DMS114 treated with DMSO at 0.1 percent for 48 hours (cell line): ENCODE results near the gene ATAT1.
"Not testable (repeated sequence)": the region's sequence is repeated elsewhere in the genome, so short reads cannot be mapped to it uniquely, and the experiment has no call there.

Experiments
- DNase-seq: peaks from one replicate; lab custom pipeline; 2025; ENCODE audit not compliant: unreplicated experiment; lab: John Stamatoyannopoulos, UW

Gene ATAT1

DNA sequence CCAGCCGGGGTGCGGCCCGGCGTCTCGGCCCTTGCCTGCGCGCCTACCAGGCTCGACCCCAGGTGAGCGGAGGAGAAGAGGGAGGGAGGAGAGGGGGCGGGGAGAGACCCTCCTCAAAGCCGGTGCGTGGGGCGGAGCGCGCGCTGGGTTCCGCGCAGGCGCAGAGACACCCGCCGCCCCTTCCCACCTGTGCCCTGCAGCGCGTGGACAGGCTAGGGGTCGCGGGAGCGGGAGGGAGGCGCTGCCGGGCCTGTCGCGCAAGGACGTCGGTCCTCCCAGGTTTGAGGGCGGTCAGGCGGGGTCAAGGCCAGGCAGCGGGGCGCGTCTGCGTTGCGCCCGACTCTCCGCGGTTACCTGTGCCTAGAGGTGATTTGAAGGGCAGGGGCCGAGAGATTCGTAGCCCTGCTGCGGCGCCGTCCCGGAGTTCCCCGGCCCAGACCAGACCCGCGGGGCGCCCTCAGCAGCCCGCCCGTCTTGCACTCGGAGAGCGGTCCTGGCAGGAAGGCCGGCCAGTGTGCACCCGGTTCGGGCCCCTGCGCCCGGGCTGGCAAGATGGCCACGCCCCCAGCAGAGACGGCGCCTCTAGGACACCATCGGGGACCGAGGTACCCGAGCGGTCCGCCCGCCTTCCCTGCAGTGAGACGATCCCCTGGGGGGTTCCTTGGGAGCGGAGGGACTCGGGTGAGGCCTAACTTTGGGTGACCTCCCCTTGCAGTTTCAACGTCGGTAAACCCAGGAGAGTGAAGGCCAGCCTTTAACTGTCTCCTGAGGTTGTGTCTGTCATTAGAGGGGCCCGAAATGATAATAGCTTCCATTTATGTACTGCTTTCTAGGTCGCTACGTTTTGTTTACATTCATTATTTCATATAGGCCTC lies 20.8 kb downstream of the ATAT1 start:
- peak; percentile 28 for DNase-seq

DNA sequence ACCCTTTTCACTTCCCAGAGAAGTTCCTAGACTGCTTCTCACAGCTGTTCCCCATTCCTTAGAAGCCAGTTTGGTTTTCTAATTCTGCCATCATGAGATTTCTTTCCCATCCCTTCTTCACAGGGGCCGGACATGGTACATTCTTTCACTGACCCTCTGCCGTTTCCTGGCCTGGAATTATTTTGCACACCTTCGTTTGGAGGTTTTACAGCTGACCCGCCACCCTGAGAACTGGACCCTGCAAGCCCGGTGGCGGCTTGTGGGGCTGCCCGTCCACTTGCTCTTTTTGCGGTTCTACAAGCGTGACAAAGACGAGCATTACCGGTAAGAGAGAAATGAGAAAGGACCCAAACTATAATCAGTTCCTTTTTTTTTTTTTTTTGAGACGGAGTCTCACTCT lies 24.5 kb downstream of the ATAT1 start:
- no peak for DNase-seq

DNA sequence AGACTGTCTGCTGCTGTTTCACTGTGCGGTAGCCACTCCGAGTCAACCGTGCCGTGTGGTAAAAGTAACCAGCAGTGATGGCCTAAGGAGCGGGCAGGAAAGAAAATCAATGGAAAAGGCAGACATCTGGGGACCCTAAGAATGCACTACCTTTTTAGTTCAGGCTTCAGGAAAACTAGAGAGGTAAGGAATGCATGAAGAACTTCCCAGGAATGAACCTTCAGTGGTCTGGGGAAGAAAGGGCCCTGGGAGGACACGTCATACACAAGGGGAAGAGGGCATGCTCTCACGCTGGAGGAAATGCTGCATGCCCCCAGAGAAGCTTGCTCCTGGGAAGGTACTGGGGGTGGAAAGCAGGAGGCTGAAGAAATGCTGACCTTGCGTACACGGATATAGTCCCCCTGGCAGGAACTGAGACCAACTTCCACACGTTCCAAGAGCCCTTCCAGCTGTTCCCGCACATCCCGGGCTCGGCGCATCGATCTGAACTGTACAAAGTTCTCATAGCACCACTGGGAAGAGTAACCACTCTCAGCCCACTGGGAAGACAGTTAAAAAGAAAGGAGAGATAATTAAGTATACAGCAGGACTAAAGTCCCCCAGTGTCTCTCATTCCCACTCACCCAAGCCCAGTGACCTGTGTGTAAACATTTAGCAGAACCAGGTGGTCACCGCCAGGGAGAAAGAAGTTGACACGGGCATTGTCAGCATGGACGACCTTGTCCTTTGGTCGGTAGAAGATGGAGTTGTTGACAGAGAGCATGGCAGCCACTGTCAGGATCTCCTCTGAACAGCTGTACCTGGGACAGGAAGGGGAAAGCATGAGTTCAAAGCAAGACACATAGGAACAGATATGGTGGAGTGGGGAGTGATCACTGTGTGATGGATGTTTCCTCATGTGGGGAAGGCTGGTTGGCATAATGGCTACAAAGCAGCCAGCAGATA lies 28.4 kb downstream of the ATAT1 start:
- DNase-seq: no peak

GRCh38 chr6:30655743-30656094 lies 29.0 kb downstream of the ATAT1 start:
- no peak for DNase-seq

DNA sequence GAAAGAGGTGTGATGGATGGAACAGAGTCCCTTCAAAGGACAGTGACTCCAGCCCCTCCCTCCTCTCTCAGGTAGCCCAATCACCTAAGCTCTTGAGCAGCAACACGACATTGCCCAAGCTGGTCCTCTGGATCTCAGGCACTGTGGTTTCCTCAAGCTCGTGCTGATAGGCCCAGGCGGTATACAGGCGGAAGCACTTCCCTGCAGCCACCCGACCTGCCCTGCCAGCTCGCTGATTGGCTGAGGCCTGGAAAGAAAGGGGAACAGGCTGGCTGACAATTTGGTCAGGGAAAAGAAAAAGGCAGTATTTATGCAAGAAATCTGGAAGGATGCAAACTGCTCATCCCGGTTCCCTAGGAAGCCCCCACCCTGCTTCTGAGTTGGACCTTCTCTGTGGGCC lies 29.8 kb downstream of the ATAT1 start:
- no peak for DNase-seq

GRCh38 chr6:30657454-30657853 lies 30.8 kb downstream of the ATAT1 start:
- no peak for DNase-seq

GRCh38 chr6:30657922-30658321 lies 31.2 kb downstream of the ATAT1 start:
- DNase-seq: not testable (repeated sequence)

GRCh38 chr6:30664994-30665767 lies 38.5 kb downstream of the ATAT1 start:
- no peak for DNase-seq

GRCh38 chr6:30666300-30666699 lies 39.6 kb downstream of the ATAT1 start:
- DNase-seq: not testable (repeated sequence)

DNA sequence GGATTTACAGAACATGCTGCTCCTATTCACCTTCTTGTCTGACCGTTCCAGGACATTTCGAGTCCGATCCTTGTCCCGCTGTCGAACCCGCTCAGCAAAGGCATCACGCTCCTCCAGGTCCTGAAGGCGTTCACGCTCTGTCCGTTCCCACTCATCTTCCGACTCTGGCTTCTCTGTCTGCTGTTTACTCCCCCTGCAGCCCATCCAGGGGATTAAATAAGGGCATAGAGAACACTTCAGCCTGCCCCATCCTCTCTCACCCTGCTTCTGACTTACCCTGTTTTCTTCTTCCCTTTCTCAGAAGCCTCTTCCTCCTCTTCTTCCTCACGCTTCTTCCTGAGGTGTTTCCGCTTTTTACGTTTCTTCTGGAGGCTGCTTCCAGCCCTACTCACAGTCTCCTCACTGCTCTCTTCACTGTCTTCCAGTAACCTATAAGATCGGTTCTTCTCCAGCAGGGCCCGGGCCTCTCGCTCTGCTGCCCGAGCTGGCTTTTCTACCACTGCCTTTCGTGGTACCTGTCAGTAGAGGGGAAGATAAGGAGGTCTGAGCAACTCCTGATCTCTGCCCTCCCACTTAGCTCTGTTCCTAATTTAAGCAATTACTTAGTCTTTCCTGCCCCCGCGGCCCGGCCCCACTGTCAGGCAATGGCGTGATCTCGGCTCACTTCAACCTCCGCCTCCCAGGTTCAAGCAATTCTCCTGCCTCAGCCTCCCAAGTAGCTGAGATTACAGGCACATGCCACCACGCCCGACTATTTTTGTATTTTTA lies 44.3 kb downstream of the ATAT1 start:
- DNase-seq: peak; percentile 45

DNA sequence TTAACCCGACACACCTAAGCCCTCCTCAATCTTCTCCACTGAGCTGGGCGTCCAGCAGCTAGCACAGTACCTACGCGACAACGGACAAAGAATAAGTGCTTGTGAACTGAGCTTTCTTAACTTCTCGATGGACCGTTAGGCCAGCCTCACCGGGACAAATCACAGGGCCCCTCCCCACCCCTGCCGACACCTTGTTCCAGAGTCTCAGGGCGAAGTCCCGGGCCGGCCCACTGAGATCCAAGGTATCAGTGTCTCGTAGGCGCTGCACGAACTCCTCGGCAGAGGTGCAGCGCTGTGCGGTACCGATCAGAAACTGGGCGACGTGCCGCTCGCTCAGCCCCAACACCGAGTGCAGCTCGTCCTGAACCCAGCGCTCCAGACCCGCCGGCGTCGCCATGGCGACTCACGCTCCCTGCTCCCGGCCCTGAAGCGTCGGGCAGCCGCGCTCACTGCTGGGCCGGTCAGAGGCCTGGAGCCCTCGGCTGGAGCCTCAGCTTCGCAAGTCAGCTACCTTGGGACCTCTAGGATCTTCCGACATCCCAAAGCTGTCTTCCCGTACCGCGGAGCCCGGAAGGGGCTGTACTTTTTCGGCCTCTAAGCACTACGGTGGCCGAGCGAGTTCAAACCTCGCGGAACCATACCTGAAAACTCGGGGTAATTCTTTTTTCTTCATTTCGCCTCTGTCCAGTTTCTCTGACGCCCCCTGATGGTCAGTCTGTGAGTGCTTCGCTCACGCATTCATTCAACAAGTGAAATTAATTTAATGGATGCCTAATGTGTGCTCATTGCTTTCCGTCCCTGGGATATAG lies 46.0 kb downstream of the ATAT1 start, which contains the start of gene DHX16:
Gene DHX16 (minus strand): TSS at position 562 of the 809 bp plus-strand sequence. CDS start 165 bp downstream, at position 397.
- DNase-seq: peak; percentile 97

DNA sequence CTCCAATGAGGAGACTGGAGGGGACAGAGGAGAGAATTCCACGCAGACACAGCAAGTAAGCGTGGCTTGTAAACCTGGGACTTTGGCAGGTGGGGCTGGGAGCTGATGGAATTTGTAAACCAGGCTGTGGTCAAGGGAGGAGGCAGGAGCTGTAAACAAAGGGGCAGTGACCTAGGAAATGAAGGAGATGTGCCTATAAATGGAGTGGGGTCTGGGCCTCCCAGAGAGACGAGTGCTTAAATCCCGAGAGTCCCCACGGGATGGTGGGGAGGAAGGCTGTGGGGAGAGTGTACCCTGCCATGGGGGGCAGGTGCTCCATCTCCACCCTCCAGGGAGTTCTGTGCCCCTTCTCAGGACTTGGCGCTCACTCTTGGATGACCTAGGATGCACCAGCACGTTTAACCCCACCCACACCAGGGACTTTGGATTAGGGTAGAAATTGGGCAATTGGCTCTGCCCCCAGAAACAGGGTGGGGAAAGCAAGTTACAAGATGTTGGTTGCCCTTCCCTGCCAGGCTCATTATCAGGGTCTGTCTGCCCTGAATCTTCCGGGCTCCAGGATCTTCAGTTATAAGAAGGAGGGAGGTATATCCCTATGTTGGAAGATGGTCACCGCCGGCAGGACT lies 50.1 kb downstream of the ATAT1 start:
- DNase-seq: no peak

DNA sequence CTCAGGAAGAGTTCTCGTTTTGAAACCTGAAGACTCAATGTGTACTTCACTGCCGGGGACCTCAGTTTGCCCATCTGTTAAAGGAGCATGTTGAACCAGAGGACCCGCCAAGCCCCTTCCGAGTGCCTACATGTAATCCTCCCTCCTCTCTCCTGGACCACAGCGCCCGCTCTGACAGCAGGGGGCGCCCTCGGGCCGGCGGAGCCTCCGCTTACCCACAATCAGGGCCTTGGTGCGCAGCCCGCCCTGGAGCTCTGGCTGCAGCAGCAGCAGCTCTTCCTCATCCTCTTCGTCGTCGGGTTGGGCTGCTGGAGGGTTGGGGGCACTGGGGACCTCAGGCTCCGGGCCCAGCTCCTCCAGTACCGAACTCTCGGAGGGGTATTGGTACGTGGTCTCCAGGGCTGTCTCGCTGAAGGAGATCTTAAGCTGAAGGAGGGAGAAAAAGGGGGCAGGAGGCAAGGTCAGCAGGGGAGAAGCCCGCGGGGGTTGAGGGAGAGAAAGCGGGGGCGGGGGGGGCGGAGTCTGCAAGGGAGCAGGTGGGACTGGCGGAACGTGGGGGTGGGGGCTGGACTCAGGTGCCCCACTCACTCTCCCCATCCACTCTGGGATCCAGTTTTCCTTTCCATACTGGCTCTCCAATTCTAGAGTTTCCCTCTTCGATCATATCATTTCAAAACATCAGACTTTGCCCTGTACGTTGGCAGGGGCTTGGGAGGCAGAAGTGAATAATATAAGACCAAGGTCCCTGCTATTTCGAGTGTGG lies 52.5 kb downstream of the ATAT1 start:
- peak; percentile 62 for DNase-seq

- no peak for DNase-seq
Measured at GRCh38 chr6:30679765-30680535, 53.3 kb downstream of the ATAT1 start.

- no peak for DNase-seq
Measured at GRCh38 chr6:30681766-30682142, 55.1 kb downstream of the ATAT1 start.

GRCh38 chr6:30682143-30683117 lies 55.8 kb downstream of the ATAT1 start:
- DNase-seq: no peak
